ENCODE measurements around the gene ME3.

DNA sequence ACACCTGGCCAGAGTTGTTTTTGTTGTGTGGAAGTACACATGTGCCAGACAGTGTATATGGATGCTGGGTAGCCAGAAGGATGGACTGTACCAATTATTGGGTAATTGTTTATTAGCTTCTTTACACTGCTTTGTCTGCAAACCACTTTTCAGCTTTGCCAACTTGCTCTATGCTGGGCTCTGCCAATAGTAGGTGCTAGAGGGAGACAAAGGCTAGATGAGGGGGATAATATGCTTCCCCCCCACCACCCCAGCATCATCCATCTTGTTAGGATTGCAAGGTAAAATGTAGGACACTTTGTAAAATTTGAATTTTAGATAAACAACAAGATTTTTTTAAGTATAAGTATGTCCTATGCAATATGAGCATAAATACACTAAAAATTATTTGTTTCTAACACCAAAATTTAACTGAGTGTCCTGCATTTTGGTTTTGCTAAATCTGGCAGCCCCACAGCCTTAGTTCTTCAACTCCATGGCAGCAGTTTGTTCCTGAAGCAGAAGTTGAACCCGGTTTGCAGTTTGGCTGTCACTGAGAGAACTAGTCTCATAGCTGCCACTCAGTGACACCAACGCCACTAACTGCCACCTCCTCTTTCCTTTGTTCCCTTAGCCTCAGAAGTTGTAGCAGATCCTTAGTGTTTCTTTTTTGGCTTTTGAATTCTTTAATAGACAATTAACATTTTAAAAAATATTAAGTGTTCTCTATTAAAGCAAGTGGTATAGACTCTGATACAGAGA, 219.0 kb downstream of the ME3 start:
- TF ChIP-seq FOXP1 (CRISPR knock-in tag; IDR thresholded peaks at IDR 0.05; ENCODE audit: borderline replicate concordance) = no peak
- TF ChIP-seq ETV6 (CRISPR knock-in tag; IDR thresholded peaks at IDR 0.05) = no peak
